22Rv1 (cell line): ENCODE data around the gene EFCC1.

ENCODE experiments used
- H3K27ac ChIP-seq: fragments of 450-650 bp; 2 replicates; pipeline ENCODE4 v1.5.1; 2017
- ZFX ChIP-seq: fragments of 450-650 bp; IDR thresholded peaks from 2 replicates; pipeline ENCODE4 v1.6.1; 2017; ENCODE audit warnings: antibody characterized with exemption, borderline replicate concordance
- TF ChIP-seq, protein P1 (sequence below): fragments of 450-650 bp; IDR thresholded peaks from 2 replicates; pipeline ENCODE4 v1.5.1; 2017; ENCODE audit warnings: mild to moderate bottlenecking

The EFCC1 gene

GRCh38 chr3:129040579-129041300 is 39.6 kb downstream of the EFCC1 start:
- no peak for TF ChIP-seq ZFX
- TF ChIP-seq, protein P1, sequence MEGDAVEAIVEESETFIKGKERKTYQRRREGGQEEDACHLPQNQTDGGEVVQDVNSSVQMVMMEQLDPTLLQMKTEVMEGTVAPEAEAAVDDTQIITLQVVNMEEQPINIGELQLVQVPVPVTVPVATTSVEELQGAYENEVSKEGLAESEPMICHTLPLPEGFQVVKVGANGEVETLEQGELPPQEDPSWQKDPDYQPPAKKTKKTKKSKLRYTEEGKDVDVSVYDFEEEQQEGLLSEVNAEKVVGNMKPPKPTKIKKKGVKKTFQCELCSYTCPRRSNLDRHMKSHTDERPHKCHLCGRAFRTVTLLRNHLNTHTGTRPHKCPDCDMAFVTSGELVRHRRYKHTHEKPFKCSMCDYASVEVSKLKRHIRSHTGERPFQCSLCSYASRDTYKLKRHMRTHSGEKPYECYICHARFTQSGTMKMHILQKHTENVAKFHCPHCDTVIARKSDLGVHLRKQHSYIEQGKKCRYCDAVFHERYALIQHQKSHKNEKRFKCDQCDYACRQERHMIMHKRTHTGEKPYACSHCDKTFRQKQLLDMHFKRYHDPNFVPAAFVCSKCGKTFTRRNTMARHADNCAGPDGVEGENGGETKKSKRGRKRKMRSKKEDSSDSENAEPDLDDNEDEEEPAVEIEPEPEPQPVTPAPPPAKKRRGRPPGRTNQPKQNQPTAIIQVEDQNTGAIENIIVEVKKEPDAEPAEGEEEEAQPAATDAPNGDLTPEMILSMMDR = no peak
- no peak overlapping the region for H3K27ac ChIP-seq

DNA sequence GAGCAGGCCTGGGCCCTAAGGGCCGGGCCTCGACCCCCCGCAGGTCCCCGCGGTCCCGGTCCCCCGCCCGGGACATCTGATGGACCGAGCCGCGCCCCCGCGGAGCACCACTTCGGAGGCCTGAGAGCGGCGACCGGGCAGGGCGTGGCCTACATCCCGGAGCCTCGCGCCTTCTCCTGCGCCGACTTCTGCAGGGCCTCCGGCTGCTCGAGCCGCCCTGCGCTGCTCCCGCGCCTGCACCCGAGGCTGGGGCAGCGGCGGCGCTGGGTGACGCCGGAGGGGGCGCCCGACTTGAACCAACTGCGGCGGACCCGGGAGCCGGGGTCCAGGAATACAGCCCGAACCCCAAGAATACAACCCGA is 44.6 kb downstream of the EFCC1 start:
- TF ChIP-seq ZFX = no peak
- TF ChIP-seq, protein P1 = no peak
- H3K27ac ChIP-seq = no peak overlapping the region

- no peak overlapping the region for H3K27ac ChIP-seq
- no peak for TF ChIP-seq ZFX
- TF ChIP-seq, protein P1 = no peak
These were observed 45.1 kb downstream of the EFCC1 start for GRCh38 chr3:129046037-129046731.

GRCh38 chr3:129046732-129047552 is 45.8 kb downstream of the EFCC1 start:
- no peak overlapping the region for H3K27ac ChIP-seq
- TF ChIP-seq, protein P1 = no peak
- TF ChIP-seq ZFX = no peak

- no peak overlapping the region for H3K27ac ChIP-seq
These were observed 46.4 kb downstream of the EFCC1 start for GRCh38 chr3:129047553-129047839.

DNA sequence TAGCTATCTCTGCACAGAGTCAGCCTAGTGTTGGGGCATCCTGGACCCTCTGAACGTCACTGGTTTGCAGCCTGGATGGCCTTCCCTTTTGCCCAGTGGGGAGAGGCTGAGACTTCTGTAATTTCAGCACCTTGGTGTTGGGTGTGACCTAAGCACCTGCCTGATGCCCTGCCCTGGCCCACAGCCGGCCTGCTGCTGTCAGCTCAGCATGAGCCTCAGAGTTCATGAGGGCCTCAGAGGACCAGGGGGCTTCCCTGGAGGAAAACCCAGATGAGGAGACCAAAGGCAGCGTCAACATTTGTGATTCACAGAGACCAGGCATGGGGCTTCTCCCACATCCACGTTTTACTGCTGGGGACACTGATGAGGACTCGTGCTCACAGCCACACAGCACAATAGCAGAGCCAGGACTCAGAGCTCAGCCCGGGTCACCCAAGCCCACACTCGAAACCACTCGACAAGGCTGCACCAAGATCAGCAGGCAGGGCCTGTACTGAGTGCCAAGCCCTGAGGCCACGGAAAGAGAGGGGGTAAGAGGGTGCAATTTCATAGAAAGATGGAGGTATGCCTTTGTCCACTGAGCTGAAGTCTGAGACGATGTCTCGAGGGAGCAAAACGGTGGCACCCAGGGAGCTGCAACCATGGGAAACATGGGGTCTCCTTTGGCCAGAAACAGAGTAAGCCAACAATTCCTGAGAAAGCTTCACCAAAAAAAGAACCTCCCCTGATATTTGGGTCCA is 49.6 kb downstream of the EFCC1 start:
- TF ChIP-seq ZFX = no peak
- TF ChIP-seq, protein P1 = no peak

More at GRCh38 chr3:129047553-129047839, 46.4 kb downstream of the EFCC1 start:
- TF ChIP-seq ZFX = no peak
- TF ChIP-seq, protein P1 = no peak

More for the DNA sequence above, 49.6 kb downstream of the EFCC1 start:
- H3K27ac ChIP-seq = no peak overlapping the region
